RPMI7951 (cell line): ENCODE measurements around the gene SSC5D. TPM values are rescaled to one million over a fixed set of nuclear protein-coding genes. Genes with fewer than 3 reads are reported as not detected.
"Not testable (repeated sequence)": the region's sequence is repeated elsewhere in the genome, so short reads cannot be mapped to it uniquely, and the experiment has no call there.

Experiments used
- DNase-seq: peaks from one replicate; pipeline ENCODE4 v3.0.0-alpha.2; 2012; ENCODE audit warnings: low read depth
- total RNA-seq: library from RNA; depleted of rRNA; stranded (reverse); fragments of >200 nt; shearing (Covaris generic); gene quantifications from 2 replicates; pipeline ENCODE4 v1.2.3, GENCODE V29; 2014

SSC5D gene
- total RNA-seq, 1 experiment from 2014 or later, result 3.2 TPM

GRCh38 chr19:55503502-55504251 is 15.4 kb downstream of the SSC5D start:
- peak; percentile 88 for DNase-seq

- no peak for DNase-seq
Observed at GRCh38 chr19:55504252-55504603, 16.0 kb downstream of the SSC5D start.

GRCh38 chr19:55504981-55505380 is 16.7 kb downstream of the SSC5D start:
- no peak for DNase-seq

- DNase-seq, result no peak
Observed at GRCh38 chr19:55508120-55508519, 19.9 kb downstream of the SSC5D start.

- peak; percentile 90 for DNase-seq
Observed at GRCh38 chr19:55516878-55517620, 28.8 kb downstream of the SSC5D start.

GRCh38 chr19:55519451-55520311 is 31.4 kb downstream of the SSC5D start:
- DNase-seq, result peak; percentile 63

GRCh38 chr19:55520691-55521292 is 32.6 kb downstream of the SSC5D start:
- no peak for DNase-seq

GRCh38 chr19:55525289-55526101 is 37.3 kb downstream of the SSC5D start:
- no peak for DNase-seq

- peak; percentile 76 for DNase-seq
Observed at GRCh38 chr19:55526216-55527196, 38.3 kb downstream of the SSC5D start.

GRCh38 chr19:55527197-55528029 is 39.2 kb downstream of the SSC5D start:
- DNase-seq, result no peak

- no peak for DNase-seq
Observed at GRCh38 chr19:55528030-55528803, 40.0 kb downstream of the SSC5D start.

GRCh38 chr19:55529636-55530234 is 41.5 kb downstream of the SSC5D start:
- no peak for DNase-seq

- no peak for DNase-seq
Observed at GRCh38 chr19:55530996-55531395, 42.8 kb downstream of the SSC5D start.

GRCh38 chr19:55534280-55534679 is 46.0 kb downstream of the SSC5D start:
- DNase-seq, result not testable (repeated sequence)

- no peak for DNase-seq
Observed at GRCh38 chr19:55535173-55535964, 47.1 kb downstream of the SSC5D start.

- no peak for DNase-seq
Observed at GRCh38 chr19:55535965-55536350, 47.7 kb downstream of the SSC5D start.

- DNase-seq, result no peak
Observed at GRCh38 chr19:55536366-55536765, 48.1 kb downstream of the SSC5D start.
